NCI-H2107 treated with DMSO at 0.1 percent for 48 hours (cell line): Measurements from ENCODE around the gene ANKDD1A.

Experiments
- DNase-seq: peaks from one replicate; lab custom pipeline; 2025; ENCODE audit not compliant: unreplicated experiment; lab: John Stamatoyannopoulos, UW

ANKDD1A gene

DNA sequence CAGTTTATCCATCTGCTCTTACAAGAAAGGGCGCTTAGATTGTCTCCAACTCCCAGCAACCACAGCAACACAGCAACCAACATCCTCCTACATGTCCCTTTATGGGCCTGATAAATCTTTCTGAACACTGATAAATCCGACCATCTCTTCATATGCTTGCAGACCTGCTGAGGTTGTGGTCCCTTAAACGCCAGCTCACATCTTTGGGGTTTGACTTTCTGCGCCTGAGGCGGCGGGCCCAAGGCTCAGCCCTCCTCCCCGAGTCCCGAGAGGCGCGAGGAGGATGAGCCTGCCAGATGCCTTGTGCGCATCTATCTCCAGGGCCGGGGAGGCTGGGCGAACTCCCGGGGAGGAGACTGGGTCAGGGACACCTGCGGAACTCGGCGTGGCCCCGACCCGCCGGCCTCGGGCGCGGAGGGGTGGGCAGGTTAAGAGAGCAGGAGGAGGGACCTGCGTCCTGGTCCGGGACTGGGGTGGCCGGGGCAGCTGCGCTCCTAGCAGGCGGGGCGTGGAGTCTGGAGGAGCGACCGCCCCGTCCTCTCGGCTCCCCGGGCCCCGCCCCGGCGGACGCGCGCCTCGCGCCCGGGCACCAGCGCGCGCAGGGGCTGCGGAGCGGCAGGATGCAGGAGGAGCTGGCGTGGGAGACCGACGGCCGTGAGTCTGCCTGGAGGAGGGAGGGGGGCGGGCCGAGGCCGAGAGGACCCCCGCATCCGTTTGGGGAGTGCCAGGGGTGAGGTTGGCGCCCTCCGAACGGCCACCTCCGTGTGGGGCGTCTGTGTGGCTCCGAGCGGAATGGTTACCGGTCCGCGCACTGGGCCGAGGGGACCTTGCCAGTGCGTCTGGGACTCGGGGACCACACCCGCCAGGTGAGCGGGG lies at the start of gene ANKDD1A:
Gene ANKDD1A, plus strand, starts transcription at position 592 of the 876 bp plus-strand sequence. Its CDS starts 29 bp downstream, at position 621.
- no peak for DNase-seq

GRCh38 chr15:64861960-64862359 lies 49.7 kb upstream of the ANKDD1A start:
- no peak for DNase-seq

GRCh38 chr15:64862408-64862807 lies 49.3 kb upstream of the ANKDD1A start:
- DNase-seq, result no peak

DNA sequence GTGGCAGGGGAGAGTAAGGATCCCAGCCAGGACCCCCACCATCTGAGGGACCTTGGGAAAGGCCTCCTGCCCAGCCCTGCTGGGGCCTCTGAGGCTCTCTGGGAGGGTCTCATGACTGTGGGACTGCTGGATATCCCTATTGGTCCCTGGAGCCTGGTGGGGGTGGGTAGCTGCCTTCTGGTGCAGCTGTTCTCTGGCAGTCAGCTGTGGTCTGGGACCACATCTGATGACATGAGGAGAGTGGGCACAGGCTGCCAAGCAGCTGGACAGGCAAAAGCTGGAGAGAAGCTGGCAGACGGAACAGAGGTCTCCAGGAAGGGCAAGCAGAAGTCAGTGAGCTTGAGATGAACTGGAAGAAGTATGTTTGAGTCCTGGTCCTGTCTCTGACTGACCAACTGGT lies 47.6 kb upstream of the ANKDD1A start:
- no peak for DNase-seq

GRCh38 chr15:64865126-64865997 lies 46.3 kb upstream of the ANKDD1A start:
- DNase-seq, result no peak

DNA sequence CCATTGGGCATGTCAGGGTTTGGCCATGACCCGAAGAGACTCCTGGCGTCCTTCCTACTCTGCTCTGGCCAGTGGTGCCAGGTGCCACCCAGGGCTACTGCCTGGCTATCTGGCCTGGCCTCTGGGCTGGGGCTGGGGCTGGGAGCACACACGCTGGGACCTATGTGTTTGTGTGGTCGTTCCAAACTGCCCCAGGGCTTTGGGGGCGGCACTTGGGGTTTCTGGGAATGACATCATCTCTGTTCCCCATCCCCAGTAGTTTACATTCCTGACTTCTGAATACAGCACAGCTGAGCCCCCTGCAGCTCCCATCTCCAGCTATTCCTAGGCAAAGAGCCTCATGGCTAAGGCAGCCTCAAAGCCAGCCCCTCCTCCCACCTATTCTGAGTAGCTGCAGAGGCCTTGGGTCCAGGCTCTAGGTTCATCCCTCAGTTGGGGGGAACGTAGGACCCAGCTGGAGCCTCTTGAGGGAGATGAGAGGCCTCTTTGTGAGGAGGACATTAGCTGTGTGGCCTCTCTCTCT lies 45.6 kb upstream of the ANKDD1A start:
- no peak for DNase-seq

- no peak for DNase-seq
These were observed 42.2 kb upstream of the ANKDD1A start for GRCh38 chr15:64869501-64869900.

DNA sequence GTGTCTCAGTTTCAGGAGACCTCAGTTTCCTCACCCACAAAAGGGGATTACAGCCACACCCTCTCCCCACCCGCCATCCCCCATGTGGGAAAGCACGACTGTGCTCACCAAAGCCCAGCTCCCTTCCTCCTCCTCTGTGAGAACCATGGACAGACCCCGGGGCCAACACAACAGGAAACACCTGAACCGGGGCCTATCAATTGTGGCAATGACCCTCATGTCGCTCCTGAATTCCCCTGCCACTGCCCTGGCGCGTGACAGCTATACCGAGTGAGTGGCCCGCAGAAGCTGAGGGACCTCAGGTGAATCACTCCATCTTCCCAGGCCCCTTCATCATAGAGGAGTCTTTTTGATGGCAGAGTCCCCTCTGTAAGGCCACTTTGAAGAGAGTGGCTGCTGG lies 41.3 kb upstream of the ANKDD1A start:
- DNase-seq, result no peak

DNA sequence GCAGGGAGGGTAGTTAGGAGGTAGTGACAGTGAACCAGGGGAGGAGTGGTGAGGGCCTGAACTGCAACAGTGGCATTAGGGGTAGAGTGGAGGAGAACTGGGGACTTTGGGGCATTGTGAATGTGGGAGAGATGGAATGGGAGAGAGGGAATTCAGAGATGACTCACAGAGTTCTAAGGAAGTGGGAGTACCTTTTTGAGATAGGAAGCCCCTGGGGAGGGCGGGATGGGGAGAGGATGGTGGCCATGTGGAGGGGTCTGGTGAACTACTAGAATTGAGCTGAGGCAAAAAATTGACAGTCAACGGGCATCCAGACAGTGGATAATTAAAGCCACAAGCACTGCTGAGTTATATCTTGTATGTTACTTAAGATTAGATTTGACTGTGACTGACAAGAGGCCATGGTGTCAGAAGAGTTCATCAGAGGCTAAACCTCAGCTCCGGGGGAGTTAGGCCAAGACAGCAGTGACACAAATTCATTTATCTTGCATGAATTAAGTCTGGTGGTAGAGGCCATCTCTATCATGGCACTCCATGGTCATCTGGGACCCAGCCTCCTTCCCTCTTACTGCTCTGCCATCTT lies 36.0 kb upstream of the ANKDD1A start:
- no peak for DNase-seq

GRCh38 chr15:64877435-64877834 lies 34.3 kb upstream of the ANKDD1A start:
- DNase-seq, result no peak

GRCh38 chr15:64878705-64879104 lies 33.0 kb upstream of the ANKDD1A start:
- no peak for DNase-seq

DNA sequence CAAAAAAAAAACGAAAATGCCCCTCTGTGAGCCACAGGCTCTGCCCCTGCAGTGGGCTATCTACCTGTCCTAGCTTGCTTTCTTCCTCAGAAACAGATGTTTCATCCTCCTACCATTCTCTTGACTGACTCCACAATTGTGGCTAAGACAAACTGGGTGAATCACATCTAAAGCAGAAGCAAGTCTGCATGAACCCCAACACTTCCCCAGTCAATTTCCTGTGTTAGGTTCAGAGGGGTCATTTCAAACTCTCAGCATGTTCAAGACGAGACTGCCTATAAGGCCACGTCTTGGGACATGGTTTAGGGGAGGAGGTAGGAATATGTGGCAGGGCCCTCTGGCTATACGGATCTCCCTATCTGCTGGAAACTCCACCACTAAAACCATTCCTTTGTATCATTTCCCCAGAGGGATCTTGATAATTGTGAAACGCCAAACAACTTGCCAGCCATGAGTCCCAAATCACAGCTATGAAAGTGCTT lies 28.6 kb upstream of the ANKDD1A start:
- DNase-seq, result no peak

- peak; percentile 35 for DNase-seq
These were observed 27.6 kb upstream of the ANKDD1A start for GRCh38 chr15:64883997-64884511.

DNA sequence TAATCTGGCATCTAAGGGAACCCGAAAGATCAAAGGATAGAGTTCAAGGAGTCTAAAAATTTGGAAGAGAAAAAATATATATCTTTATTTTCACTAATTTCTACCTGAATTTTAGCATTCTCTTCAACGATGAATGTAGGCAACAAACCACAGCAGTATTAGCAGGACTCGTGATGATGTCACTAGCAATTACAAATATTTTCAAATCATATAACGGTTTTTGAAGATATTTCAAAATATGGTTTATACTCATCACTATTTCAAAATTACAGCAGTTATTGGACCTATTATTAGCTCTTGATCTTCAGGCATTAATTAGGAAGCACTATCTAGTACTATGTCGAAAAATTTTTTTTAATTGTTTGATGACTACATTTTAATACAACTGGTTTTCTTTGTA lies 27.0 kb upstream of the ANKDD1A start:
- no peak for DNase-seq

GRCh38 chr15:64888336-64888735 lies 23.4 kb upstream of the ANKDD1A start:
- no peak for DNase-seq

- no peak for DNase-seq
These were observed 20.1 kb upstream of the ANKDD1A start for GRCh38 chr15:64891561-64891960.

- DNase-seq, result no peak
These were observed 18.8 kb upstream of the ANKDD1A start for GRCh38 chr15:64892847-64893403.

DNA sequence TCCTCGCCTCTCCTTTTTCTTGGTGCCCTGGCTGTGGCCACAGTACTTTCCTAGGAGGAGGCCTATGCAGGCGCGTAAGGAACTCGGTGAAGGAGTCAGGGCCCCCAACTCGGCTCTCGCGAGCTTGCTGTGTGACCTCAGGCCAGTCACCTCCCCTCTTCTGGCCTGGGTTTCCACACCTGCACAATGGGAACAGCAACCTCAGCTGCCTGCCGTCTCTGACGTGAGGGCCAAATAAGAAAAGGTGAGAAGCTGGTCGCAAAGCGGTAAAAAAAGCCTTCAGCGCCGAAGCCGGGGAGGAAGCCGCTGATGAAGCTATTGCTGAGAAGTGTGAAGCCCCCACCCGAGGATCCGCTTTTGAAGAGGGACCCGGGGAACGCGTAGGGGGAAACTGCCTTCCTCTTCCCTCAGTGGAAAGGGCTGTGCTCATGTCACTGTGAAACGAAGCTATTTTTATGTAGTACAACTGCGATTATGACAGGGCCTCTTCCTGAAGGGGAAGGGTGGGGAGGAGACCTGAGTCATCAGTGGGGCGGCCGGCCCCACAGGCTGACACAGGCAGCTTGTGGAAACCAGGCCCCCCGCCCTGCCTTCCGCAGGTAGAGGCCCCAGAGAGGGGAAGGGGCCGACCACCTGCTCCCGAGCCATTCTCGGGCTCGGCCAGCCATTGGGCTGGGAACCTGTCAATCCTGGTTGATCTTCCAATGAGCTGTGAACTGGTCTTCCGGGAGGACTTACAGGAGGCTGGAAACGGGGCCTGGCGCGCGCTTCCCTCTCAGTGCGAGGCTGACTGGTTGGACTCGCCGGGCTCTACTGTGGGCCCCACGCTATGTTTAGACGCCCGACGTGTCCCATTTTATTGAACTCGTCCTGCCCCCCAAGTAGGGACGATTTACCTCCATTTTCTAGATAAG lies 18.0 kb upstream of the ANKDD1A start:
- DNase-seq, result no peak

DNA sequence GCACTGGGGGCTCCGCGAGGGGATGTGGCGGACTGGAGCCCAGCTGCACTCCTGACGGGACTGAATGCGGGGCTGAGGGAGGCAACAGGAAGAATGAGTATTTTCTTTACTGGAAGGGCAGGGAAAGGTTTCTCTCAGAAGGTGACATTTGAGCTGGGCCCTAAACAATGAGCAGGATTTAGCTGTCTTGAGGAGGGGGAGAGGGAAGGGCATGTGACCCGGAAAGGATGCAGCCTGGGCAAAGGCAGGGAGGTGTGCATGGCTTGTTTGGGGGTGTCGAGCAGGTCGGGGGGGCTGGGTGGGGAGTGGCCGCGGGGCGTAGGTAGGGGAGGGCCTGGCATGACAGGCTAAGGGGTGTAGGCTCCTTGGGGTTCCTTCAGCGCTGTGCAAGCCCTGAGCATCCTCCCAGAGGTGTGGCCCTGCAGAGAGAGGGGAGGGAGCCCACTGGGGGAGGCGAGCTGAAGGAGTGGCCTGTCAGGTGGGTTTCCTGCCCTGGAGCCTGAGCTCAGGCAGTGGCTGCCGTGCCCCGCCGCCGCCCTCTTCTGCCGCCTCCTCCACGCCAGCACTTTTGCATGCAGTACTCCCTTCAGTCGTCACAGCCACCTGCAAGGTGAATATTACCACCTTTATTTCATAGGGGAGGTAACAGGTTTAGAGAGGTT lies 17.2 kb upstream of the ANKDD1A start:
- DNase-seq, result no peak
